ENCODE results near the gene NHERF2. TPM values are rescaled to one million over a fixed set of nuclear protein-coding genes. Genes with fewer than 3 reads are reported as not detected.
A peak's percentile ranks its signal among the peaks of the same experiment; 100 is the strongest.

The NHERF2 gene
- total and polyA plus RNA-seq, 9 of the 15 experiments (the other 6 are each of a cell fraction or from before 2014, with no cell fraction given): 0.15 to 42.0 (median 12.5) TPM

DNA sequence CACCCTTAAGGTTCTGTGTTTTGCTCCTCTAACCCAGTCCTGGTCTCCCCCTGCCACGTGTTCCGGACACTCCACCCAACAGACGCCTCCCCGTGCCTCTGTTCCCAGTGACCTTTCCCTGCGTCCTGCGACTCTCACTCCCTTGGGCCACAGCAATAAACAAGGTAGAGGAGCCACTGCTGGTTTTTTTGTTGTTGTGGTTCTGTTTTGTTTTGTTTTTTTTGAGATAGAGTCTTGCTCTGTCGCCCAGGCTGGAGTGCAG is 10.8 kb upstream of the NHERF2 start (continued):
- TF ChIP-seq, protein P1, sequence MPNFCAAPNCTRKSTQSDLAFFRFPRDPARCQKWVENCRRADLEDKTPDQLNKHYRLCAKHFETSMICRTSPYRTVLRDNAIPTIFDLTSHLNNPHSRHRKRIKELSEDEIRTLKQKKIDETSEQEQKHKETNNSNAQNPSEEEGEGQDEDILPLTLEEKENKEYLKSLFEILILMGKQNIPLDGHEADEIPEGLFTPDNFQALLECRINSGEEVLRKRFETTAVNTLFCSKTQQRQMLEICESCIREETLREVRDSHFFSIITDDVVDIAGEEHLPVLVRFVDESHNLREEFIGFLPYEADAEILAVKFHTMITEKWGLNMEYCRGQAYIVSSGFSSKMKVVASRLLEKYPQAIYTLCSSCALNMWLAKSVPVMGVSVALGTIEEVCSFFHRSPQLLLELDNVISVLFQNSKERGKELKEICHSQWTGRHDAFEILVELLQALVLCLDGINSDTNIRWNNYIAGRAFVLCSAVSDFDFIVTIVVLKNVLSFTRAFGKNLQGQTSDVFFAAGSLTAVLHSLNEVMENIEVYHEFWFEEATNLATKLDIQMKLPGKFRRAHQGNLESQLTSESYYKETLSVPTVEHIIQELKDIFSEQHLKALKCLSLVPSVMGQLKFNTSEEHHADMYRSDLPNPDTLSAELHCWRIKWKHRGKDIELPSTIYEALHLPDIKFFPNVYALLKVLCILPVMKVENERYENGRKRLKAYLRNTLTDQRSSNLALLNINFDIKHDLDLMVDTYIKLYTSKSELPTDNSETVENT (CRISPR knock-in tag; IDR thresholded peaks at IDR 0.05): no peak
- TF ChIP-seq BRCA1 (IDR thresholded peaks at IDR 0.05) (no peak), BRCA1 (CRISPR knock-in tag; IDR thresholded peaks at IDR 0.05) (no peak), TGIF2 (CRISPR knock-in tag; IDR thresholded peaks at IDR 0.05) (no peak), PHTF2 (CRISPR knock-in tag; IDR thresholded peaks at IDR 0.05) (no peak), ZNF224 (CRISPR knock-in tag; IDR thresholded peaks at IDR 0.05) (no peak)

DNA sequence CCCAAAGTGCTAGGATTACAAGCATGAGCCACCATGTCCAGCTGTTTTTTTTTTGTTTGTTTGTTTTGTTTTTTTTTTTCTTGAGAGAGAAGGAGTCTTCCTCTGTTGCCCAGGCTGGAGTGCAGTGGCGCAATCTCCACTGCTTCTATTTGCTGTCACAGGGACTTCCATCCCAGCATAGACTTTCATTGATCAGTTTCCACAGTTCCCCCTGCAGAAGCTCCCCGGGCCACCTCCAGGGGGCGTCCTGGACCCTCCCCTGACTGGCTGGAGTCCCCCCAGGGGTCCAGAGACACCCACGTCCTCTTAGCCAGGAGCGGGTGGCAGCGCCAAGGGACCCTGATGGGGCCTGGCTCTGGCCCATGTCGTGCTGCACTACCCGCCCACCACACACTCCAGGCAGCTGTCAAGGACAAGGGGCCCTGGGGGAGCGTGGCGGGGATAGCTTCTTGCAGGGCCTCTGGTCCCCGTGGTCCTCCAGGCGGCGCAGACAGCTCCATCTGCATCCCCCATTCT is 10.2 kb upstream of the NHERF2 start:
- 31% methylated on average over 13 of the region's 13 CpGs for WGBS (ENCODE audit: insufficient coverage, low coverage, missing lambda C conversion rate)
- Histone ChIP-seq H4K20me1 (replicated peaks; ENCODE audit: control insufficient read depth, insufficient read depth, low read length) (no peaks in the 10 kb centered on the region), H3K36me3 (ENCODE audit: control insufficient read depth, insufficient read depth, low read length) (no peaks in the 10 kb centered on the region), H3K4me3 (no peak overlapping the region), H3K79me2 (ENCODE audit: control insufficient read depth, insufficient read depth, low read length) (no peaks in the 10 kb centered on the region), H3K27ac (ENCODE audit: extremely low read depth, low read depth, low read length) (no peak overlapping the region), H3K9ac (ENCODE audit: insufficient read depth in 1 of 2, low read depth in 2 of 2, low read length in 2 of 2) (0 out of 4 replicates have a peak overlapping the region, but pooled peaks of 1 of the 2 experiments have one; percentile 61), H3K4me1 (replicated peaks in 1 of 2; ENCODE audit: control insufficient read depth in 2 of 2, insufficient read depth in 2 of 2, low read length in 2 of 2) (peaks cover 4 to 40% of the 10 kb centered on the region in 2 experiments; a peak in 4 of 5 replicates), H2AFZ (ENCODE audit: low read depth, low read length) (no peak overlapping the region), H3K27me3 (ENCODE audit: control insufficient read depth in 2 of 2, insufficient read depth in 2 of 2, low read length in 2 of 2) (no peaks in the 10 kb centered on the region), H3K9me1 (ENCODE audit: control insufficient read depth, insufficient read depth, low read length) (no peaks in the 10 kb centered on the region), H3K4me2 (ENCODE audit: insufficient read depth, low read length) (no peak overlapping the region), H3K9me3 (replicated peaks; ENCODE audit: control insufficient read depth, insufficient read depth, low read depth, low read length) (no peaks in the 10 kb centered on the region)
- DNase-seq (ENCODE audit: extremely low read depth in 1 of 4, low spot score in 3 of 4) (peak in 3 of 4 experiments; percentile 48 to 59 (median 51)), FAIRE-seq (no peak), ATAC-seq (peak; percentile 72)
- POLR2A ChIA-PET: interaction anchor here (0.6 to 2.0 kb wide), 5 partner anchors 32 to 401 kb away, joined by 3 to 9 read pairs (median 3); partner anchors contain the start of genes GFER, RPS2 and TRAF7
- intact Hi-C loops (cut with micrococcal nuclease): no loop called here
- CTCF ChIA-PET (ENCODE audit: low intra/inter-chr PET ratio): interaction anchor here (0.9 kb wide), 1 partner anchor 903 kb away, joined by 3 read pairs; no protein-coding TSS in a partner anchor
- no TSS peak for BruUV-seq (replicated peaks)
- in situ Hi-C loops (cut with MboI): no loop called here
- TF ChIP-seq ETV6 (IDR thresholded peaks at IDR 0.05; ENCODE audit: borderline replicate concordance in 1 of 2, low read depth in 2 of 2, low read length in 1 of 2) (no peak), ETV6 (CRISPR knock-in tag; IDR thresholded peaks at IDR 0.05; ENCODE audit: borderline replicate concordance) (no peak), MCM7 (IDR thresholded peaks at IDR 0.05) (no peak), DACH1 (IDR thresholded peaks at IDR 0.05; ENCODE audit: partially characterized antibody) (peak; percentile 45), GTF2F1 (IDR thresholded peaks at IDR 0.05; ENCODE audit: low read depth, low read length) (no peak), CSDE1 (IDR thresholded peaks at IDR 0.05) (no peak), KAT8 (IDR thresholded peaks at IDR 0.05; ENCODE audit: low read depth) (no peak), KLF6 (CRISPR knock-in tag; IDR thresholded peaks at IDR 0.05; ENCODE audit: borderline replicate concordance) (no peak)
- TF ChIP-seq, protein P2, sequence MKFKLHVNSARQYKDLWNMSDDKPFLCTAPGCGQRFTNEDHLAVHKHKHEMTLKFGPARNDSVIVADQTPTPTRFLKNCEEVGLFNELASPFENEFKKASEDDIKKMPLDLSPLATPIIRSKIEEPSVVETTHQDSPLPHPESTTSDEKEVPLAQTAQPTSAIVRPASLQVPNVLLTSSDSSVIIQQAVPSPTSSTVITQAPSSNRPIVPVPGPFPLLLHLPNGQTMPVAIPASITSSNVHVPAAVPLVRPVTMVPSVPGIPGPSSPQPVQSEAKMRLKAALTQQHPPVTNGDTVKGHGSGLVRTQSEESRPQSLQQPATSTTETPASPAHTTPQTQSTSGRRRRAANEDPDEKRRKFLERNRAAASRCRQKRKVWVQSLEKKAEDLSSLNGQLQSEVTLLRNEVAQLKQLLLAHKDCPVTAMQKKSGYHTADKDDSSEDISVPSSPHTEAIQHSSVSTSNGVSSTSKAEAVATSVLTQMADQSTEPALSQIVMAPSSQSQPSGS (CRISPR knock-in tag; IDR thresholded peaks at IDR 0.05): no peak
- TF ChIP-seq, protein P3, sequence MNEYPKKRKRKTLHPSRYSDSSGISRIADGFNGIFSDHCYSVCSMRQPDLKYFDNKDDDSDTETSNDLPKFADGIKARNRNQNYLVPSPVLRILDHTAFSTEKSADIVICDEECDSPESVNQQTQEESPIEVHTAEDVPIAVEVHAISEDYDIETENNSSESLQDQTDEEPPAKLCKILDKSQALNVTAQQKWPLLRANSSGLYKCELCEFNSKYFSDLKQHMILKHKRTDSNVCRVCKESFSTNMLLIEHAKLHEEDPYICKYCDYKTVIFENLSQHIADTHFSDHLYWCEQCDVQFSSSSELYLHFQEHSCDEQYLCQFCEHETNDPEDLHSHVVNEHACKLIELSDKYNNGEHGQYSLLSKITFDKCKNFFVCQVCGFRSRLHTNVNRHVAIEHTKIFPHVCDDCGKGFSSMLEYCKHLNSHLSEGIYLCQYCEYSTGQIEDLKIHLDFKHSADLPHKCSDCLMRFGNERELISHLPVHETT (CRISPR knock-in tag; conservative IDR thresholded peaks at IDR 0.05 in 1 of 2, IDR thresholded peaks at IDR 0.05 in 1 of 2): no peak

All from K562 (cell line).